Measurements from ENCODE around the gene APMAP.
A peak's percentile ranks its signal among the peaks of the same experiment; 100 is the strongest.
"Not testable (repeated sequence)": the region's sequence is repeated elsewhere in the genome, so short reads cannot be mapped to it uniquely, and the experiment has no call there.

APMAP gene

DNA sequence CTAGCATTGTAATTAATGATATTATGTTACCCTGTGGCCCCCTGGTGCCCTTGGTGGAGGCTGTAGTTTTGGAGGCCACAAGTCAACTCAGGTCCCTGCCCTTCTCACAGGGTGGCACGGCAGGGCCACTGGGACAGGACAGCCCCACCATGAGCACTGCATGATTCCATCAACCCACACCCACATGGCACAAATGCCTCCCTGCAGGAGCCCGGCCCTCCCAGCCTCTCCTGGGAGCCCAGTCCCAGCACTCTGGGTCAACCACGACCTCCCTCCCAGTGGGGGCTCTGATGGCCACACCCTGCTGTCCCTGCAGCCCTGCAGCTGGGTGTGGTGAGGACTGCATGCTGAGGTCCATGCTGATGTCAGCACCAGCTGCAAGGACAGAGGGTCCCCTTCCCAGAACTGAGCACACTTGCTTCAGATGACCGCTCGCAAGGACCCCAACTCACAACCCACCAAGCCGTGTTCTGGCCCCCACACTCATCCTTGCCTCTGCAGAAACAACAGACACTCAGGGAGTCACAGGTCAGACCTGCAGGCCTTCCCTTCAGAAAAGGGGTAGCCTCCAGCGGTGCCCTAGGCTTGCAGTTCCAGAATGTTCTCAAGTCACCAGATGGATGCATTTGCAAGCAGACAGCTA lies 59.2 kb downstream of the APMAP start:
- no peak for DNase-seq (ENCODE audit: low read depth, low spot score)

DNA sequence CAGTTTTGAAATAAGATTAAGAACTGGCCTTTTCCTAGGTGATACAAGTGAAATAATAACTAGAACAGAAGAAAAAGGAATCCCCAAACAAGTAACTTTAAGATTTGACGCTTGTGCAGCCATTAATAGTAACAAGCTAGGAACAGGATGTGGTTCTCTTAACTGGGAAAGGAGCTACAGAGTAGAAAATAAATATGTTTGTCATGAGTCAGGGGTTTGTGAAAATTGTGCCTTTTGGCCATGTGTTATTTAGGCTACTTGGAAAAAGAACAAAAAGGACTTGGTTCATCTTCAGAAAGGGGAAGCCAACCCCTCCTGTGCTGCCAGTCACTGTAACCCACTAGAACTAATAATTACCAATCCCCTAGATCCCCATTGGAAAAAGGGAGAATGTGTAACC lies 60.7 kb downstream of the APMAP start:
- DNase-seq (ENCODE audit: low read depth, low spot score), result not testable (repeated sequence)

DNA sequence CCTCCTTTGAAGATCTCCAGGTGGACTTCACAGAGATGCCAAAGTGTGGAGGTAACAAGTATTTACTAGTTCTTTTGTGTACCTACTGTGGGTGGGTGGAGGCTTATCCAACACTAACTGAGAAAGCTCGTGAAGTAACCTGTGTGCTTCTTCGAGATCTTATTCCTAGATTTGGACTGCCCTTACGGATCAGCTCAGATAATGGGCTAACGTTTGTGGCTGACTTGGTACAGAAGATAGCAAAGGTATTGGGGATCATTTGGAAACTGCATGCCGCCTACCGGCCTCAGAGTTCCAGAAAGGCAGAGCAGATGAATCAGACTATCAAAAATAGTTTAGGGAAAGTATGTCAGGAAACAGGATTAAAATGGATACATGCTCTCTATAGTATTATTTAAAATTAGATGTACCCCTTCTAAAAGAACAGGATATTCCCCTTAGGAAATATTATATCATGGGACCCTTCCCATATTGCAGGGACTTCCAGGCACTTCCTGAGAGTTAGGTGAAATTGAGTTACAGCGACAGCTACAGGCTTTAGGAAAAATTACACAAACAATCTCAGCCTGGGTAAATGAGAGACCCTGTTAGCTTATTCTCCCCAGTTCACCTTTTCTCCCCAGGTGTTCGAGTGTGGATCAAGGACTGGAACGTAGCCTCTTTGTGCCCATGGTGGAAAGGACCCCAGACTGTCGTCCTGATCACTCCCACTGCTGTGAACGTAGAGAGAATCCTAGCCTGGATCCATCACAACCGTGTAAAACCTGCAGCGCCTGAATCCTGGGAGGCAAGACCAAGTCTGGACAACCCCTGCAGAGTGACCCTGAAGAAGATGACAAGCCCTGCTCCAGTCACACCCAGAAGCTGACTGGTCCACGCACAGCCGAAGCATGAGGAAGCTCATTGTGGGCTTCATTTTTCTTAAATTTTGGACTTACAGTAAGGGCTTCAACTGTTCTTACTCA lies 61.5 kb downstream of the APMAP start:
- not testable (repeated sequence) for DNase-seq (ENCODE audit: low read depth, low spot score)

DNA sequence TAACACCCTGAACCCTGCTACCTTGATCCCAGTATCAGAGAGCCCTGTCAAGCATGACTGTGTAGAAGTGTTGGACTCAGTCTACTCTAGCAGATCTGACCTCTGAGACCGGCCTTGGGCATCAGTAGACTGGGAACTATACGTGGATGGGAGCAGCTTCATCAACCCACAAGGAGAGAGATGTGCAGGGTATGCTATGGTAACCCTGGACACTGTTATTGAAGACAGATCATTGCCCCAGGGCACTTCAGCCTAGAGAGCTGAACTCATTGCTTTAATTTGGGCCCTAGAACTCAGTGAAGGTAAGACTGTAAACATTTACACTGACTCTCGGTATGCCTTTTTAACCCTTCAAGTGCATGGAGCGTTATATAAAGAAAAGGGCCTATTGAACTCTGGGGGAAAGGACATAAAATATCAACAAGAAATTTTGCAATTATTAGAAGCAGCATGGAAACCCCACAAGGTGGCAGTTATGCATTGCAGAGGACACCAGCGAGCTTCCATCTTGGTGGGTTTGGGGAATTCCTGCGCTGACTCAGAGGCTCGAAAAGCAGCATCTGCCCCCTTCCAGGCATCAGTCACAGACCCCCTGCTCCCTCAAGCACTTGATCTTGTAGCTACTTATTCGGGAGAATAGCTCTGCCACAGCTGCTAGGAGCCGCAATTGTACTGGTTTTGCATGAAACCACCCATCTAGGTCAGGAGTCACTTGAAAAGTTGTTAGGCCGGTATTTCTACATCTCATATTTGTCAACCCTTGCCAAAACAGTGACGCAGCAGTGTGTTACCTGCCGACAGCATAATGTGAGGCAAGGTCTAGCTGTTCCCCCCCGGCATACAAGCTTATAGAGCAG lies 62.5 kb downstream of the APMAP start:
- peak; percentile 86 for DNase-seq (ENCODE audit: low read depth, low spot score)

DNA sequence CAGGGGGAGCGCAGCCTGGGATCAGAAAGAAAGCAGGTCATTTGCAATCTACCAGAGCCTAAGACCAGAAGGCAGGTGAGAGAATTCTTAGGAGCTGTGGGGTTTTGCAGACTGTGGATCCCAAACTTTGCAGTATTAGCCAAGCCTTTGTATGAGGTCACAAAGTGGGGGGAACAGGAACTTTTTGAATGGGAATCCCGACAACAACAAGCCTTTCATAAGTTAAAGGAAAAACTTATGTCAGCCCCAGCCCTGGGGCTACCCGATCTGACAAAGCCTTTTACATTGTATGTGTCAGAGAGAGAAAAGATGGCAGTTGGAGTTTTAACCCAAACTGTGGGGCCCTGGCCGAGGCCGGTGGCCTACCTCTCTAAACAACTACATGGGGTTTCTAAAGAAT lies 63.3 kb downstream of the APMAP start:
- not testable (repeated sequence) for DNase-seq (ENCODE audit: low read depth, low spot score)

DNA sequence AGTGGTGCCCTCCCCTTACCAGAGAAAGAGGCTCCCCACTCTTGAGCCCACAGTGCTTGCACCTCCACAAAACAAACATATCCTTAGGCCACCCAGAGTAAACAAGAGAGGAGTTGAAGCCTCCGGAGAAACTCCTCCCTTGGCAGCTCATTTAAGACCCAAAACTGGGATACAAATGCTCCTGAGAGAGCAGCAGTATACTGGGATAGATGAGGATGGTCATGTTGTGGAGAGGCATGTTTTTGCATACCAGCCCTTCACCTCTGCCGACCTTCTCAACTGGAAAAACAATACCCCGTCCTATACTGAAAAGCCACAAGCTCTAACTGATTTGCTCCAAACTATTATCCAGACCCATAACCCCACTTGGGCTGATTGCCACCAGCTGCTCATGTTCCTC lies 71.8 kb downstream of the APMAP start:
- DNase-seq (ENCODE audit: low read depth, low spot score), result not testable (repeated sequence)

DNA sequence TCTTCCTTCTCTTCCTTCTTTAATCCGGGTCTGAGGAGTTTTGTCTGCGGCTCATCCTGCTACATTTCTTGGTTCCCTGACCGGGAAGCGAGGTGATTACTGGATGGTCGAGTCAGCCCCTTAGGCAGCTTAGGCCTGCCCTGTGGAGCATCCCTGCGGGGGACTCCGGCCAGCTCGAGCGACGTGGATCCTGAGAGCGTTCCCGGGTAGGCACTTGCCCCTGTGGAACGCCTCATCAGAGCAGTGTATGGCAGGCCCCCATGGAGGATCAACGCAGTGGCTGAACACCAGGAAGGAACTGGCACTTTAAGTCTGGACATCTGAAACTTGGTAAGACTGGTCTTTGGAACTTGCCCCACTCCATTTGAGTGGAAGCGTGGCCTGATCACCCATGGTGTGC lies 72.9 kb downstream of the APMAP start:
- not testable (repeated sequence) for DNase-seq (ENCODE audit: low read depth, low spot score)

DNA sequence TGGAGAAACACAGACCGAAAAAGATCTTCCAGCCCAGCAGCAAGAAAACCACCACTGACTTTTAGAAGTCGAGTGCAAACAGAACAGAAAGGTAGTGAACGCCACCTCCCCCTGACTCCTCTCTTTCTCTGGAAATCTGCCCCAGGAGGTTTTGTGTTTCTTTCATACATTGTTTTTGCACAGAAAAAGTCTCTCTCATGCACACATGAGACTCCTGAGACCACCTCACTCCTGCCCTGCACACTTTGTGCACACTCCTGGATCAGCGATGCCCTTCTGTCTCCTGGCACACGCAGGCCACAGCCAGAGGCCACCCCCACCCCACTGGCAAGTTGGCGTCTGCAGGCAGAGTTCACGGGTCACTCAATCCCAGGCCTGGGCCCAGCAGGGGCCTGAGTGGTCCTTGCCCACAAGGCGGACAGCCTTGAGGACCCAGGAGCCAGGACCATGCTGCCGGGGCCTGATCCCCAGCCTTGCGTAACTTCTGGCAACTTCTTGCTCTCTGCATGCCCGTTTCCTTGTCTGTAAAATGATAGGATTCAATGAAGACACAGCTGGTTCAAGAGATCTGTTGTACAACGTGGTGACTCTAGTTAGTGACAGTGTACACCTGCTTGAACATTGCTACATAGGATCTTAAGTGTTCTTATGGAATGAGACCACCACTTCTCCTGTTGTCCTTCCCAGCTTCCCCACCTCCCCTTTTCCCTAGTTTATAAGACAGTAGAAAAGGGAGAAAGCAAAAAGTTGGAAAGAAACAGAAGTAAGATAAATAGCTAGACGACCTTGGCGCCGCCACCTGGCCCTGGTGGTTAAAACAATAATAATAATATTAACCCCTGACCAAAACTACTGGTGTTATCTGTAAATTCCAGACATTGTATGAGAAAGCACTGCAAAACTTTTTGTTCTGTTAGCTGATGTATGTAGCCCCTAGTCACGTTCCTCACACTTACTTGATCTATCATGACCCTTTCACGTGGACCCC lies 73.7 kb downstream of the APMAP start:
- no peak for DNase-seq (ENCODE audit: low read depth, low spot score)

DNA sequence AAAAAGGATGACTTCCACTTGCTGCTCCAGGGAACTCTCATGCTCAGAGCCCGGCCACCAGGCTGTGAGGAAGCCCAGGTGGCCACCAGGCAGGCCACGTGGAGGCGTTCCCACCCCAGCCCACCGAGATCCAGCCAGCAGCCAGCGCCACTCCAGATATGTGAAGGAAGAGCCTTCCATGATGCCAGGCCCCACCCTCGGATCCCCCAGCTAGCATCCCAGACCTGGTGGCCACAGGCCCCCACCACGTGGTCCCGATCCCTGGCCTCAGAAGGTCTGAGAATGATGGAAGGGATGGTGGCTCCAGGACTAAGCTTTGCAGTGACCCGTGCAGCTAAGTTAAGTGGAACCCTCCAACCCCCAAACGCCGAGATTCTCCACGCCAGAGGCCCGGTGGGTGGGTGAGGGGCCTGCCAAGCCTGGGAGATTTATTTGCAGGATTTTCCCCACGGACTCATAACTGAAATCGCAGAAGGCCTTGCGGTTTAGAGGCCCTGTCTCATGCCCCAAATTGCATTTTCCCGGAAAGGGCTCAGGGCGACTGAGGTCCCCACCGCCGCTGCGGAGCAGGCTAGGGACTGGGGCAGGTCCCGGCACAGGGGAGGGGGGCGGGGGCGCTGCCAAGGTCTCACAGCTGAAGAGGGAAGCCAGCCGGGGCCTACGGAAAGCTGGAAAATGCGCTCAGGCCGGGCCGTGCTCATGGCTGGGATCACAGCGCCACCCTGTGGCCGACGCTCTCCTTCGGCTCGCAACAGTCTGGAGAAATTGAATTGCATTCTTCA lies 74.6 kb downstream of the APMAP start:
- peak; percentile 89 for DNase-seq (ENCODE audit: low read depth, low spot score)

DNA sequence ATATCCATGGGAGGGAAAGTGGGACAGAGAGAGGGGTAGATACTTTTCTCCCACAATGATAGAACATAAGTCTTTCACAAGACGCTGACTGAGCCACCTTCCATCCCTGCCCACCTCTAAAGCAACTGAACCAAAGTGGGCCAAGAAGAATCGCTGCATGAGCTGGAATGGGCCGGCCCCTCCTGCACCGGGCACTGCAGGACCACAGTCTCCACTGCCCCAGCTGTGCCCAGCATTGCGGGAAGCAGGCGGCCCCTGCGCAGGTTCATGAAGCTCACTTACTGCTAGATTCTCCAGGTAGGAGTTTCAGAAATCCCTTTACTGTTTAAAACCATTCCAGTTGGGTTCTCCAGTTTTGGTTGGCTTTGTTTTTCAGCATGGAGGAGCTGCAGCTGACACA lies 75.5 kb downstream of the APMAP start:
- no peak for DNase-seq (ENCODE audit: low read depth, low spot score)

DNA sequence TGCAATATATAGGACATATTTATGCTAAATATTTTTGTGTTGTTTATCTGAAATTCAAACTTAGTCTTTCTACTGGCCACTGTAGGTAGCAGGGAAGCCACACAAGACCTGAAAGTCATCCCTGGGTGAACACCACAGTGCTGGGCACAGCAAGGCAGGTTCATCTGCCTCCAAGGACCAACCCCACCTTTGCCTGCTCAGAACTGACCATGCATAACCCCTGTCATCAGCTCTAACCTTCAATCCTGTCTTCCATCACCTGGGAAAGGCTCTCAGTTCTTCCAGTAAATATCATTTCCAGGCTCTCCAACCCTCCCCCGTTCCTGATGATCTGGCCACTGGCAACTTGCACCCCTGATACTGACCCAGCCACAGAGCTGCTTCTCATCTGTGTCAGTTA lies 76.1 kb downstream of the APMAP start:
- DNase-seq (ENCODE audit: low read depth, low spot score), result no peak

DNA sequence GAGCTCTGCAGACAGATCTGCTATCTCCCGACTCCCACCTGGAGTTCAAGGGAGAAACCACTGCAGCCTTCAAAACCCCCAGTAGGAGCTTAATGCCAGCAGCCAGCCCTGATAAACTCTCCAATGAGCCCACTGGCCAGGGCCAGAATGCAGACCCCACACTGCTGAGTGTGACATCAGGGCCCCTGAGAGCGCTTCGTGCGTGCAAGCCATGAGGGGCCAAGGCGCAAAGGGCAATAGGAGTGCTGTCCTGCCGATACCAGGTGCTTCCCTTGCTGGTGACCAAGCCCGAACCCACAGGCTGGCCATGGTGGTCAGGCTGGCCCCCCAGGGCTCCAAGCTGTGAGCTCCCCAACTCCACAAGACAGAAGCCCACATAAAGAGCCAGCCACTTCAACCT lies 76.7 kb downstream of the APMAP start:
- no peak for DNase-seq (ENCODE audit: low read depth, low spot score)

DNA sequence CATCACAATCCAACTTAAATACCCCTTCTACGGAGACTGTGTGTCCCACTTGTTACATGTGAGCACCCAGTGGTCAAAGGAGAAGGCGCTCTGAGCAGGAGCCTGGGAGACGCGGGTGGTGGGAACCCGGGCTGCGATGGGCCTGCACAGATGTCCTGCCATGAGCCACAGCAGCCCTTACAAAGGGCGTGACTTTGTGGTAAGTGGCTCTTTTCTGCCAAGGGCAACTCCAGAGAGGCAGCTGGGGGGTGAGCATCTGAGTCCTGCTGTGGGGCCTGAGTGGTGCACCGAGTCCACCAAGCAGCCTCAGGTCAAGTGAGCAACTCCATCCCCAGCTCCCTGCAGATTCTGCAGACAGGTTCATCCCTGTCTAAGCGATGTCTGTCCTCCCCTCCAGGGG lies 77.1 kb downstream of the APMAP start:
- DNase-seq (ENCODE audit: low read depth, low spot score), result no peak

DNA sequence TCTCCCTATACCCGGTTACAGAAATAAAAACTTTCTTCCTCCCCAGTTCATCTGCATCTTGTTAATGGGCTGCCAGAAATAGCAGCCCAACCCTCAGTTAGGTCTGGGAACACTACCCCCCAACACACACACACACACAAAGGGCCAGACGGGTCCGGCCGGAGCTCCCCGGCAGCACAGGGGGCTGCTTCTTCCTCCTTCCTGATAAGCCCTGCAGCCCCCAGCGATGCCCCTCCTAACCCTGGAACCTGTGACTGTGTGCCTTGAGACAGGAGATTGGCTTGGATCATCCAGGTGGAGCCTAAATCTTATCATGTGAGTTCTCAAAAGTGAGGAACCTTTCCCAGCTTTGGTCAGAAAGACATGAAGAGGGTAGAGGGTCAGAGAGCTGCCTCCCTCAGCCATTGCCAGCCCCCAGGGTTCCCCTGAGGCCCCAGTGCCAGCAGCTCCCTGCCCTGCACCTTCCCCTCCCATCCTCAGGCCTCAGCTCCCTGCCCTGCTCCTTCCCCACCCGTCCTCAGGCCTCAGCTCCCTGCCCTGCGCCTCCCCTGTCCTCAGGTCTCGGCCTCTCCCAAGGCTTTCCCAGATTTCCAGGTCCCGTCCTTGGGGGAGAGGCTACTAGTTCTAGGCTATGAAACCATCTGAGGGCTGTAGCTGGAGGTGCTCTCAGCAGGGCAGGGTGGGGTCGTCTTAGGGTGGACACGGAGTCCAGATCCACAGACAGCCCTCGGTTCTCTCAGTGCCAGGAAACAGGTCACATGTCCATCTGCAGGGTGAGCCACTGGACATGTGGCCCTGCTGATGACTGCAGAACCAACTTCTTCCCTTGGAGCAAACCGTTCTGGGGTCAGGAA lies 77.9 kb downstream of the APMAP start:
- DNase-seq (ENCODE audit: low read depth, low spot score), result no peak

DNA sequence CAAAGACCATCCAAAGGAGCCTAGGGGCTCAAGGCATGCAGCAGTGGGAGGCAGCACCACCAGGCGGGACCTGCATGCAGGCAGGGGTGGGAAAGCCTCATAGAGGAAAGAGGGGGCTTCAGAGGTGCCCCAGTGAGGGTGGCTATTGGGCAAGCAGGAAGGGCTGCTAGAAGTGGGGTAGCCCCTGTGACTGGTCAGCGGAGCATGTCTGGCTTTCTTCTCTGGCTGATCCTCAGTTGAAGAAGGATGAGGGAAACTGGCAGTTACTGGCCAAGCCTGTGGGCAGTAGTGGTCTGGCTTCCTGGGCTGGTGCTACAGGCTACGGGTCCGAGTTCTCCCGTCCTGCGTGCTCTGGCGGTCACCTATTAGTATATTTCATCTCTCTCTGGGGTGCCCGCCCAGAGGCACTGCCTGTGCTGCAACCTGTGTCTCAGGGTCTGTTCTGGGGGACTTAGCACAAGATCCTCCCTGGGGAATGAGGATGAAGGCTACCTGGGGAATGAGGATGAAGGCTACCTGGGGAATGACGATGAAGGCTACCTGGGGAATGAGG lies 79.4 kb downstream of the APMAP start:
- no peak for DNase-seq (ENCODE audit: low read depth, low spot score)
